C4-2B (cell line): ENCODE results near the gene ZNF772.

Experiments used
- ZFX ChIP-seq: fragments of 450-650 bp; IDR thresholded peaks from 2 replicates; pipeline ENCODE4 v1.6.1; 2017
- TF ChIP-seq, protein P1 (sequence below): fragments of 450-650 bp; conservative IDR thresholded peaks from 2 replicates; pipeline ENCODE4 v1.5.1; 2017; ENCODE audit warnings: mild to moderate bottlenecking

DNA sequence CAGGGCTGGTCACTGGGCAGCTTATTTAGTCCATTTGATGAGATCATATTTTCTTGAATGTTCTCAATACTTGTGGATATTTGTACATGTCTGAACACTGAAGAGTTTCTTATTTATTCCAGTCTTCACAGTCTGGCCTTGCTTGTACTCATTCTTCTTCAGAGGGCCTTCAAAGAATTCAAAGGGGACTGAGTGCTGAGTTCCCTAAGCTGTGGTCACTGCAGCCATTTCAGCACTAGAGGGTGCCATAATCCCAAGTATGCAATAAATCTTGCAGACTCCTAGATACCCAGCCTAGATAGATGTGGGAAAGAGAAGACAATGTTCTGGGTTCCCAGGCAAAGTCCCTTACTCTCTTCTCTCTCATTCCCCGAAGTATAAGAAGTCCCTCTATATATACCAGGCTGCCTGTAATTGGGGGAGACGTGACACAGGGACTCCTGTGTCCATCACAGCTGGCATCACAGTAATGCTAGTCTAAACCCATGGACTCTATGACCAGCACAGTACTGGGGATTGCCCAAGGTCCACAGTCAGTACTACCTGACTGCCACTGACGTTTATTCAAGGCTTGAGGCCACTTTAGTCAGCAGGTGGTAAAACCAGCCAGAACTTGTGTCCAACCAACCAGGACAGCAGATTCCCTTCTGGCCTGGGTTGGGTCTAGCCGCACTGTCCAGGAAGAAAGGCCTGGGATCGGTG is 11.5 kb downstream of the ZNF772 start:
- TF ChIP-seq, protein P1, sequence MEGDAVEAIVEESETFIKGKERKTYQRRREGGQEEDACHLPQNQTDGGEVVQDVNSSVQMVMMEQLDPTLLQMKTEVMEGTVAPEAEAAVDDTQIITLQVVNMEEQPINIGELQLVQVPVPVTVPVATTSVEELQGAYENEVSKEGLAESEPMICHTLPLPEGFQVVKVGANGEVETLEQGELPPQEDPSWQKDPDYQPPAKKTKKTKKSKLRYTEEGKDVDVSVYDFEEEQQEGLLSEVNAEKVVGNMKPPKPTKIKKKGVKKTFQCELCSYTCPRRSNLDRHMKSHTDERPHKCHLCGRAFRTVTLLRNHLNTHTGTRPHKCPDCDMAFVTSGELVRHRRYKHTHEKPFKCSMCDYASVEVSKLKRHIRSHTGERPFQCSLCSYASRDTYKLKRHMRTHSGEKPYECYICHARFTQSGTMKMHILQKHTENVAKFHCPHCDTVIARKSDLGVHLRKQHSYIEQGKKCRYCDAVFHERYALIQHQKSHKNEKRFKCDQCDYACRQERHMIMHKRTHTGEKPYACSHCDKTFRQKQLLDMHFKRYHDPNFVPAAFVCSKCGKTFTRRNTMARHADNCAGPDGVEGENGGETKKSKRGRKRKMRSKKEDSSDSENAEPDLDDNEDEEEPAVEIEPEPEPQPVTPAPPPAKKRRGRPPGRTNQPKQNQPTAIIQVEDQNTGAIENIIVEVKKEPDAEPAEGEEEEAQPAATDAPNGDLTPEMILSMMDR, result peak; percentile 77
- TF ChIP-seq ZFX, result no peak
